Osteocyte (in vitro differentiated cells): Measurements from ENCODE around the gene KCNN4. TPM values are rescaled to one million over a fixed set of nuclear protein-coding genes. Genes with fewer than 3 reads are reported as not detected.
"Not testable (repeated sequence)": the region's sequence is repeated elsewhere in the genome, so short reads cannot be mapped to it uniquely, and the experiment has no call there.

Experiments used
- DNase-seq: peaks from one replicate; pipeline ENCODE4 v3.0.0; 2021; ENCODE audit warnings: mixed read lengths; ENCODE audit not compliant: unreplicated experiment; ENCODE audit errors: extremely low spot score
- H3K27ac Mint-ChIP-seq: one replicate; pipeline ENCODE4 v1.8.0; 2021; ENCODE audit warnings: mild to moderate bottlenecking, mixed read lengths; ENCODE audit not compliant: unreplicated experiment
- H3K27me3 Mint-ChIP-seq: one replicate; pipeline ENCODE4 v1.8.0; 2021; ENCODE audit warnings: mixed read lengths; ENCODE audit not compliant: unreplicated experiment
- H3K36me3 Mint-ChIP-seq: one replicate; pipeline ENCODE4 v1.8.0; 2021; ENCODE audit warnings: mixed read lengths; ENCODE audit not compliant: unreplicated experiment
- H3K4me1 Mint-ChIP-seq: one replicate; pipeline ENCODE4 v1.8.0; 2021; ENCODE audit warnings: mixed read lengths; ENCODE audit not compliant: unreplicated experiment
- H3K4me3 Mint-ChIP-seq: one replicate; pipeline ENCODE4 v1.8.0; 2021; ENCODE audit warnings: mild to moderate bottlenecking, moderate library complexity, mixed read lengths; ENCODE audit not compliant: unreplicated experiment
- H3K9me3 Mint-ChIP-seq: one replicate; pipeline ENCODE4 v1.8.0; 2021; ENCODE audit warnings: mixed read lengths; ENCODE audit not compliant: unreplicated experiment
- CTCF ChIP-seq: fragments of 200-600 bp; sonication (generic); IDR thresholded peaks from 2 replicates; pipeline ENCODE4 v1.5.0; 2021; ENCODE audit warnings: antibody characterized with exemption, mild to moderate bottlenecking, moderate library complexity
- total RNA-seq: library from RNA; stranded (reverse); gene quantifications from 2 replicates; pipeline ENCODE4 v1.2.1, GENCODE V29; 2021

KCNN4 gene
- total RNA-seq, 1 donor from 2014 or later: 0.64 TPM

DNA sequence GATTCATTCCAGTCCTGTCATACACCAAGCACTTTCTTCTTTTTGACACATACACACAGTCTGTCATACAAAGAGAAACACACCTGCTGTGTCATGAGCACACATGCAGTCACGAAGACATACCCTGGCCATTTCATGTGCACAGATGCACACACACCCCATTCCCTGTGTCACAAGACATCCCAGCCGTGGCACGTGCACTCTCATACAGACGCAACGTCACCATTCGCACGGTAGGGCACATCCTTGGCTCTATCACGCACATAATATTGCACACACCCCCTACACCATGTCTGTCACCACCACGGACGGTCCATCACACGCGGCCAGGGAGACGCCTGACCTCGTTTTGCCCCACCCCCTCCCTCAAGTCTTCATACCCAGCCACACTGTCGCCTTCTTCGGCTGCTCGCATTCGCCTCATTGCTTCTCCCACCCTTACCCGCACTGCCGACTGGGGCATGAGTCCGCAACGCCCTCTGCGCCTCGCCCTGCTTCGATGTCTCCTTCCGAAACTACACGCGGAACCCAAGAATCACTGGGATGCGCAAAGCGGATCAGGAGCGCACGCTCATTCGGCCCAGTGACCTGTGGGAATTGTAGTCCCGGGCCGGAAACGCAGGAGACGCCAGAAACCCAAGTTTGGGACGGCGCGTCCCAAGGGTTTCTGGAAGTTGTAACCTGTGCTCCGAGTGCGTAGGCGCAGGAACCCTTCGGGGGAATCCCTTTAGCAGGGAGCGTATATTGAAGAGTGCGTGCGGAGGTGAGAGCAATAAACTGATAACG, 39.5 kb upstream of the KCNN4 start:
- no peak overlapping the region for H3K4me3 Mint-ChIP-seq
- no peaks in the 10 kb centered on the region for H3K36me3 Mint-ChIP-seq
- TF ChIP-seq CTCF: no peak
- no peak for DNase-seq
- H3K9me3 Mint-ChIP-seq: no peaks in the 10 kb centered on the region
- peaks cover 5% of the 10 kb centered on the region for H3K4me1 Mint-ChIP-seq
- H3K27me3 Mint-ChIP-seq: peaks cover 36% of the 10 kb centered on the region
- H3K27ac Mint-ChIP-seq: no peak overlapping the region

DNA sequence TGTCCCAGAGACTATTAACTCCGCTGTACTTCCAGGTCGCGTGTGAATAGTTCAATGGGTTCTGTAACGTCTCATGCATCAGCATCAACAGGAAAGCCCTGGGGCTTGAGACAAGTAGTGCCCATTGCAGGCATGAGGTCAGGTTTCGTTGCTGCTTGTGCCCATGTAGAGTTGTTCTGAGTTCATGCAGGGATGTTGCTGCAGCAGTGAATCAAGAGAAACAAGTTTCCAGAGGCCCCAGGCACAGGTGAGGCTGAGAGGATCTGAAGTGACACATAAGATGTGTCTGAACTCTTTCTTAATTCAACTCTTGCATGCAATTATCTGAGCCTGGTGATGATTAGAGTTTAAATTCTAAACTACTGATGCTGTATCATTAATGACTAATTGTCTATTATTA, 37.7 kb upstream of the KCNN4 start:
- H3K27ac Mint-ChIP-seq: no peak overlapping the region
- H3K4me1 Mint-ChIP-seq: no peaks in the 10 kb centered on the region
- peaks cover 35% of the 10 kb centered on the region for H3K27me3 Mint-ChIP-seq
- no peak overlapping the region for H3K4me3 Mint-ChIP-seq
- no peak for TF ChIP-seq CTCF
- no peaks in the 10 kb centered on the region for H3K9me3 Mint-ChIP-seq
- no peak for DNase-seq
- H3K36me3 Mint-ChIP-seq: no peaks in the 10 kb centered on the region

DNA sequence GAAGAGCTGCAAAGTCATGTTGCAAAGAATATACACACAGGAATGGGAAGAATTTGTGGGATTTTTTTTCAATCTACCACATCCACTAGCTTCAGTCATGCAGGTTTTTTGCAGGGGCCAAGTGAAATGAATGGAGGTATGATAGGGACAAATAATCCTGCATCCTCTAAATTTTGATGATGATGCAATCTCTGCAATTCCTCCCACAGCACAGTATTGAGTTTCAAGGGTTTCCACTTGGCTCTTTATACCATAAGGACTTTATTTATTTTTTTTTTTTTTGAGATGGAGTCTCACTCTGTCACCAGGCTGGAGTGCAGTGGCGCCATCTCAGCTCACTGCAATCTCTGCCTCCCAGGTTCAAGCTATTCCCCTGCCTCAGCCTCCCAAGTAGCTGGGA, 36.7 kb upstream of the KCNN4 start:
- peaks cover 39% of the 10 kb centered on the region for H3K27me3 Mint-ChIP-seq

DNA sequence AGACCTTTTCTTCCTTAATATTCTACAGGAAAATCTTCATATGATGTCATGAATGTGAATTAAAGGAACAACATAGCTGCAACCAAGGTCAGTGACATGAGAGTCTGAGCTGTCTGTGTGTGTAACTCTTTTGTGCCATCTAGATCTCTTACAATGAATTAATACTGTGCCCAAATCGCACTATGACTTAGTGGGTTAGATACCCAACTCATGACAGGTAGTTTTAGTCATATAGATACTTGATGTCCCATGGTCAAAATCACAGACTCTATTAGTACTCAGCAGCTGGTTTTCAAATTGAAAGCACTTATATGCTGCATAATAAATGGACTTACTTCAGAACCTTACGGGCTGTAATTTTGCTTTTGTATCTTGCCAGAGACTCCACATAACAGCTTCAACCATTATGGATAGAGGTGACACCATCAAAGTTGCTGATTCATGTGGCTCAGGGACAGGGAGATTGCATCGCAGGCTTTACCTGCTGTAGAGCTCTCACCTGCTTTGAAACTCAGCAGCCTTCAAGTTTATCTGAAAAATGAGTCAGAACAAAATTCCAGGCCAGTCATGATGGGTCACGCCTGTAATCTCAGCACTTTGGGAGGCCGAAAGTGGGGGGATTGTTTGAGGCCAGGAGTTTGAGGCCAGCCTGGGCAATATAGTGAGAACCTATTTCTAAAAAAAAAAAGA, 34.0 kb upstream of the KCNN4 start:
- H3K36me3 Mint-ChIP-seq: no peaks in the 10 kb centered on the region
- H3K27me3 Mint-ChIP-seq: peaks cover 38% of the 10 kb centered on the region
- no peak overlapping the region for H3K4me3 Mint-ChIP-seq
- DNase-seq: no peak
- TF ChIP-seq CTCF: no peak
- H3K4me1 Mint-ChIP-seq: no peaks in the 10 kb centered on the region
- no peak overlapping the region for H3K27ac Mint-ChIP-seq
- no peaks in the 10 kb centered on the region for H3K9me3 Mint-ChIP-seq

More for the DNA sequence above, 36.7 kb upstream of the KCNN4 start:
- not testable (repeated sequence) for H3K9me3 Mint-ChIP-seq, DNase-seq, H3K4me3 Mint-ChIP-seq, H3K27ac Mint-ChIP-seq, H3K4me1 Mint-ChIP-seq, H3K36me3 Mint-ChIP-seq

DNA sequence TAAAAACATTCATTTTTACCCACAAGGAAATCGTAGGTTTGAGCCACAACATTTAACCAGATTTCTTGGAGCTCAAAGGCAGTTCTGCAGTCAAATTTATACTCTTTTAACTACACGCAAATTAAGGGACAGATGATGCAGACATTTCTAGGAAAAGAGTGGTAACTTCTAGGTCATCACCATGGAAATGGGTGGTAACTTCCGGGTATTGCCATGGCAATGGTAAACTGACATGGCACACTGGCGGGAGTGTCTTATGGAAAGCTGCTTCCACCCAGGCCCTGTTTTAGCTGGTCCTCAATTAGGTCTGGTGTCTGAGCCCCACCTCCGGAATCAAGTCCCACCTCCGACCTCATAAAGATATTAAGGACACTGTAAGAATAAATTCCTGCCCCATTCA, 31.9 kb upstream of the KCNN4 start:
- Mint-ChIP-seq H3K27ac (no peak overlapping the region), H3K9me3 (no peaks in the 10 kb centered on the region), H3K4me3 (no peak overlapping the region), H3K36me3 (no peaks in the 10 kb centered on the region), H3K27me3 (peaks cover 43% of the 10 kb centered on the region), H3K4me1 (no peaks in the 10 kb centered on the region)
- TF ChIP-seq CTCF: no peak
- no peak for DNase-seq
